ENCODE measurements around the gene CEP128.

Gene CEP128

DNA sequence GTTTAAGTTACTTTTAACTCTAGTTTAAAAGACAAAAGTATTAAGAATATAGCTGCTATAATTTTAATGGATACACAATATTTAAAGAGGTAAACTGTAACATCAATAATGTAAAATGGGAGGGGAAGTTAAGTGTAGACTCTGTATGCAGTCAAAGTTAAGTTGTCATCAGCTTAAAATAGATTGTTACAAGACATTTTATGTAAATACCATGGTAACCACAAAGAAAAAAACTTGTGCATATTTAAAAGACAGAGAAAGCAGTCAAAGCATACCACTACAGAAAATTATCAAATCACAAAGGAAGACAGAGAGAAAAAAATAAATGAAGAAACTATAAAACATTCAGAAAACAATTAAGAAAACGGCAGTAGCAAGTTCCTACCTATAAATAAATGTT is 73.3 kb downstream of the CEP128 start:
- DNase-seq = no peak

DNA sequence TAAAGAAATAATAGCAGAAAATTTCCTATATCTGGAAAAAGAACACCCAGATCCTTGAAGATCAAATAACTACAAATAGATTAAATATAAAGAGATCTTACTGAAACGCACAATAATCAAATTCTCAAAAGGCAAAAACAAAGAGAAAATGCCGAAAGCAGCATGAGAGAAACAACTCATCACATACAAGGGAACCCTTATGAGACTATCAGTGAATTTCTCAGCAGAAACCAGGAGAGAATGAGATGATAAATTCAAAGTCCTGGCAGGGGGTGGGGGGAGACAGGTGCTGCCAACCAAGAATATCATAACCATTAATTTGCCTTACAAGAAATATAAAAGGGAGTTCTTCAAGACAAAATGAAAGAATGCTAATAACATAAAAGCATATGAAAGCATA is 73.7 kb downstream of the CEP128 start:
- no peak for DNase-seq

DNA sequence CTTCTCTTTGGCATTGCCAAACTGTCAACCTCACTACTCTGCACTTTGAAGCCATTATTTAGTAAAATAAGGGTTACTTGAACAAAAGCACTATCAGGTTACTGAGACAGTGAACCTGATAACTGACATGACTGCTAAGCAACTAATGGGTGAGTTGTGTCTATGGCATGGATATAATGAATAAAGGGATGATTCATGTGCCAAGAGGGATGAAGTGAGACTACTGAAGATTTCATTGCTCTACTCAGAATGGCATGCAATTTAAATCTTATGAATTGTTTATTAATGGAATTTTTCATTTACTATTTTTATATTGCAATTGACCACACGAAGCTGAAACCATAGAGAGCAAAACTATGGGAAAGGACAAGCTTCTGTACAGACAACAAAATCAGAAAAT is 74.4 kb downstream of the CEP128 start:
- DNase-seq = no peak

DNA sequence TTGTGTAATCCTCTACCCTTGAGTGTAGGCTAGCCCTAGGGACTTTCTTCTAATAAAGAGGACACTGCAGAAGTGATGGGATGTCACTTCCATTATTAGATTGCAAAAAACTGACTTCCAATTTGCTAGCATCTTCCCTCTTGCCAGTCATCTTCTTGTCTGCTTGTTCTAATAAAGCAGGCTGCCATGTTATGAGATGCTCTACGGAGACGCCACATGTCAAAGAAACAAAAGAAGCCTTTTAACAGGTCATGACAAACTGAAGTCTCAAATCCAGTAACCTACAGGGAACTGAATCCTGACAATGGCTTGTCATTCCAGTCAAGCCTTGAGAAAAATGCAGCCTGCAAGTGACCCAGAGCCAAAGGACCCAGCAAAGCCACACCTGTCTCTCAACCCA is 76.0 kb downstream of the CEP128 start:
- DNase-seq = no peak

DNA sequence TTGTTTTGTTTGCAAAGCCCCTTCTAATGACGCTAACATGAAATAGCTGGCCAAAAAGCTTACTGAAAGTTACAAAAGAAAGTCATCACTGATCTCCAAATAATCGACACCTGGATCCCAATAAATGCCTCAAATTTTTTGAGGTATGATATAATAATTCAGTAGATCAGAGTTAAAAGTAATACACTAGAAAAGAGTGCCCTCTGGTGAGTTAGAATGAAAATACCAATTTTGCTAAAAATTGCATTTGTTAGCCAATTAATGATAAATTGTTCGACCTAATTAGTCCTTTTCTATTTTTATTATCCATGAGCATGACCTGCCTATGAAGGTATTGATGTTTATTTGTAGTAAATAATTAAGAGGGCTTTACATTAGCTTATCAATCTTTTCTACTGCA is 78.6 kb downstream of the CEP128 start:
- peak in 1 of 2 experiments; percentile 8 for DNase-seq

DNA sequence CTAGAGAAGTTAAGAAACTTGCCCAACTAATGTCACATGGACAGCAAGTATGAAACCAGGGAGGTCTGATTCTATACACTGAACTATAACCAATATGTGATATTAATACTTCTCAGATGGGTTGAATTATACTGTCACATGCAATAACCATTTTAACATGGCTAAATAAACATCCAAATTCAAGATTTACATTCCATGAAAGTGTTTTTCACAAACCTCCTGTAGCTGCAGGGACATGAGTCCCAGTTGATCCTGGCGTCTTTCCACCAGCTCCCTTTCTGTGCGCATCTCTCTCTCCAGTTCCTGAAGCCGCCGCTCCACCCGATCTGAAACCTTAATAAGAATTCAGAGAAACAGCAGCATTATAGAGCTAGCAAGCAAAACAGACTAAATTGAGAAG is 79.0 kb downstream of the CEP128 start:
- no peak for DNase-seq

DNA sequence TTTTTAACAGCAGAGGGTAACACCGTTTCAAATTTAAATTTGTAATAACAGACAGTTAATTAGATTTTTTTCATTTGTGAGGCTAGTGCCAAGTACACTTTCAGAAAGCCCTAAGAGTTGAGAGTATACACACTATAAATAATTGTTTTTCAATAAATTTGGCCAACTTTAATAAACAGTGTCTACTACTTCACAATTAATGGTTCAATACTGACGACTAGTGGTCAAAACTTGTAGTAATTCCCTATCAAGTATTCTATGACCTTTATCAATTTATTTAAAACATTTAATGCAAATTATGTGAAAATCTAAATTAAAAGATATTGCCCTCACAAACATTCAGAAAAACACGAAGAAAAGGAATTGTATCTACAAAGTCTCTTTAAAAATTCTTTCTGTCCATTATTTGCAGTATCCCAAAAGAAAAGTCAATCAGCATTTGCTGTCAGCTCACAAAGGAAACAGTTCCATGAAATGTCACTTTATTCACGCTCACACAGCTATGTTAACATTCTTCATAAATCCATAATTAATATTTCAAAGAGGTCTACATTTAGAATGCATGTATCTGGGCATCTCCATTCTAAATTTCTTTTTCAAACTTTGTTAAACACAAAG is 91.2 kb downstream of the CEP128 start:
- DNase-seq = peak in 1 of 2 experiments; percentile 57

DNA sequence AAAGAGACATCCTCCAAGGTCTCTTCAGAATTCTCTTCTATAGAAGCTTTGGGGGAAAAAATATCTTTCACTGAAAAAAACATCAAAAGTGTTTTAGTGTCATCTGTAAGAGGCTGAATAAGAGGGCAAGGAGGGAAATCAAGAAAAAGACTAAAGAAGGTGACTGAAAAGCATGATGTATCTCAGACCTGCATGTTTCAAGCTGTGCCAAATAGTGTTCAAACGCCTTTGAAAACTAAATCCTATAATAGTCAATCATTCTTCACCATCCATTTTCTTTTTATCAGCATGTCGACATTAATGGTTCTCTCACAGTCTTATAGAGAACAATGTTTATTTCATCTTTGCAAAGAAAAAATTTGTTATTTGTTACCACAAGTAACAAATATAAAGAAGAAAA is 94.5 kb downstream of the CEP128 start:
- DNase-seq = no peak

DNA sequence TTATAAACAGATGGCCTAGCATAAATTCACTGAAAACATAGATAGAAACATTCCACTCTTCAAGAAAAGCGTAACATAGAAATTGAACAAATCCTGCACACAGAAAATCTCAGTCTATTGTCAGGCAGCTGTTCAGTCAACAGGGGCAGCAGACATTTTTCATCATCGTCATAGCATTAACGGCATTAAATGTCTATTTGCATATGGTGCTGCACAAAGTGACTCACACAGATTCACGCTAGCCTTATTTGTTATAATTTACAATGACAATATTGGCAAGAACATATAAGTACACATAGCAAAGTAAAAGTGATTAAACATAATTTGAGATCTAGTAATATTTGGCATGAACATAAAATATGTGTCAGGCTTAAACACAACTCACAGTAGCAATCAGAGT is 95.7 kb downstream of the CEP128 start:
- DNase-seq = no peak

DNA sequence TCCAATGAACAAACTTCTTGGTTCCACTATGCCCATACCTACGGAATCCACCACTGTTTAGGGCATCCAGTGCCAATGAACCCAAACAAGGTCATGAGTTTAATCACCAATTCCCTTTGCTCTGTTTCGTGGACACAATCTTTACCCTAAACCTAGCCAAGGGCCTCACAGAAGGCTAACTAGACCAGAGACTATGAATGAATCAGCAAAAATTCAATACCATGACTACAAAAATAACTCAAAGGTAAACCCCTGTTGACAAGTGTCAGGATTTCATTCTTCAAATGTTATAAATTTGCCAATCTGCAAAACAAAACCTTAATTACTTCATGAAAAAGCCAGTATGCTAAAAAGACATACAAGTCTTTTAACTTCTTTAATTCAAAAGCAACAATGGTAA is 96.7 kb downstream of the CEP128 start:
- DNase-seq = no peak

DNA sequence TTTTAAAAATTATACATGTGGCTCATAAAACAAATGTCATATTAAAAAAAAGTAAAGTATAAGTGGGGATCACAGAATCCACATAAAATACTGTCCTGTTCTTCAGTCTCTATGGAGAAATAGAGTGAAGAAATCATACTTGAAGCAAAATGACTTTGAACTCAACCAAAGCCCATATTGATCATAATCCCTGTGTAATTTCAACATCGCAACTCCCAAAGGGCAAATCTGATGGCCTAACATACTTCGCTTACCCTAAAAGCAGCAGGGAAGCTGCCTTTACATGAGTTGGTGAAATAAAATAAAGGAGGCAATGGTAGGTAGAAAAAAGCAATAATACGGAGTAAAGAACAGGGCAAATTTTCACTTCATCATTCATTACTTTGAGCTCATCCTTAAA is 101.8 kb downstream of the CEP128 start:
- no peak for DNase-seq

DNA sequence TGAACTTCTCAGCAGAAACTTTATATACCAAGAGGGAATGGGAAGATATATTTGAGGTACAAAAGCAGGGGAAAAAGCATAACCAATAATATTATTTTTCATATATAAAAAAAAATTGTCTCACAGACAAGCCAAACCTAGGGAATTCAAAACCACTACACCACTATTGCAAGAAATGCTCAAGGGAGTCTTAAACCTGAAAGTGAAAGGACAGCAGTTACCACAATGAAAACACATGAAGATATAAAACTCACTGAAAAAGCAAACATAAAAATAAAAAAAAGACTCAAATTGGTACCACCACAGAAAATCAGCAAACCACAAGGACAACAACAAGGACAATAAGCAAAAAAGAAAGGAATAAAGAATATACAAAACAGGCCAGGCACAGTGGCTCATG is 131.9 kb downstream of the CEP128 start:
- no peak for DNase-seq

DNA sequence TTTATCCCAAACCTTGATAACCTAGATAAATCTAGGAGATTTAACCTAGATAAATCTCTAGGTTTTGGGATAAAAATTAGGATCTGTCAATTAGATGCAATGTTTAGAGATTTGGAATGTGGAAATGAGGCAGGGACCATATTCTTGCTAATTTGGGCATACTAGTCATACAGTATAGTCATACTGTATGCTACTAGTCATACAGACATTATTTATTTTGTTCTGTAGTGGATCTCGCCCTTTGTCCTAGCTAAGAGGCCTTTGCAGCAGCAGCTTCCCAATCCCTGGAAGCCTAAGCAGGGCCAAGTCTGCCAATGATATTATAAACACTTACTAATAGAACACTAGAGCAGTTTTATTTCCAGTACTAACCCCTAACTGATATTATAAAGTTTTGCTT is 136.4 kb downstream of the CEP128 start:
- DNase-seq = no peak

DNA sequence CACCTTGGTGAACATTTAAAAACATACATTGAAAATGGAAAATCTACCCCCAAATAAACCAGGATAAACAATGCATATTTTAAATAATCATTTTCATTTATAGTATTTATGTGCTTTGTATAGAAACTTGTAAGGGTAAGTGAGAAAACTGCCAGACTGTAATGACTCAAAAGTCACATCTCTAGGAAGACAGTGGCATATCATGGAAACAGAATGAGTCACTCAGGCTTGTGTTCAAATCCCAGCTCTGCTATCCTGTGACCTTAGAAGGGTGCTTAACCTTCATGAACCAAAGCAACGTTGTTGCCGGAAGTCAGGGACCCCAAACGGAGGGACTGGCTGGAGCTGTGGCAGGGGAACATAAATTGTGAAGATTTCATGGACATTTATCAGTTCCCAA is 142.7 kb downstream of the CEP128 start:
- no peak for DNase-seq

DNA sequence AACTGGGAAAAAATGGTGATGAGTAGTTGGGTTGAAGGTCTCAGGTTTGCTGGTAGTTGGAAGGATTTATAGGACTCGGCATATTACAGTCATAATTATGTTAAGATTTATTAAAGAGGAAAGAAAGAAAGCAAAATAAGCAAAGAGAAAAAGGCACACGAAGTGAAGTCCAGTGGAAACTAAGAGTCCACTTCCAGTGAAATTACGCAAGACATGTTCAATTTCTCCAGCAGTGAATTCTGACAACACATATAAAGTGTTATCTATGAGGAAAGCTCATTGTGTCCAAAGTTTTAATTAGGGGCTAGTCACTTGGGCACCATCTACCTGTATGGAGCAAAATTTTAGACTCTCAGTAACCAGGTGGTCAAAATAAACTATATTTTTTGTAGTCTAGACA is 143.3 kb downstream of the CEP128 start:
- no peak for DNase-seq

DNA sequence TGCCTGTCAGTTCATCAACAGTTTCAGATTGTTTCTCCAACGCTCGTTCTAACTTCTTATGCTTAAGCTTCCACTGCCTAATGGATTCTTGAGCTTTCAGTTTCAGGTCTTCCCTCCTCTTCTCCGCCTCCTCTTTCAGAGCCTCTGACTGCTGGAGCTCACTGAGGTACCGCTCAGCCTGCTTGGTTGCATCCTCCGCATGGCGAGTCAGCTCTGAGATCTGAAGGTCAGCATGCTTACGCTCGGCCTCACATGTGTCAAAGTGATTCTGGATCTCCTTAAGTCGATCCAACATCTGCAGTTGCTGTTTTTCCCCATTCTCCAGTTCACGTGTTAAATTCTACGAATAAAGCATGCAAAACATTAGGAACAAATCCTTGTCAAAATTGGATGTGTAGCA is 148.8 kb downstream of the CEP128 start:
- no peak for DNase-seq

DNA sequence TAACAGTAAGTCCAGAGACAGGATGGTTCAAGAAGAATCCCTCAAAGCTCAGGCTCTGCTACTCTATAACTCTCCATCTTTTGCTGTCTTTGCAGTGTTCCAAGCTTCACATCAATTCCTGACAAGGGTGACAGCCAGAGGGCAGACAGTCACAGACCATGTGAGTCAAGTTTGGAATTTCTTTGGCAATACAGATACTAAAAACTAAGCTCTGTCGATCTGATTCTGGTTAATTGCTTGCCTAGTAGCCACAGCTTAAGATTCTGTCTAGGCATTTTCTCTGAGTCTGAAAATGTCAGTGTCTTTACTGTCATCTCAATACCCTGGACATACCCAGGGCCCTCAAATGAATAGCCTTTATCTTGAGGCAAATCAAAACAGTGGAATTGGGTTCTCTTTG is 153.7 kb downstream of the CEP128 start:
- DNase-seq = no peak

DNA sequence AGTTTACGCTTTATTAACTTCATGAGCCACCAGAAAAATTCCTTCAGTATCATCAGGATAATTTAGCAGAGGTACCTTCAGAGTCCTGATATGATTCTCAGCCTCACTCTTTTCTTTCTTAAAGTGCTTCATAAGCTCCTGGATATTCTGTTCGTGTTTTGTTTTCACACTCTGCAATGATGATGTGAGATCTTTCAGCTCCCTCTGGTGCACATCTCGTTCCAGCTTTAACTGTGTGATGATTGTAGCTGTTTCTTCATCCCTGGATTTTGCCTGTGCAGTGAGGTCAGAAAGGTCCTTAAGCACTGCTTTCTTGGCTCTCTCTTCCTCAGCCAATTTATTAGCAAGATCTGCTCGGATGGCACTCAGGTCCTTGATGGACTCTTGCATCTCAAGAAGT is 156.7 kb downstream of the CEP128 start:
- DNase-seq = no peak

DNA sequence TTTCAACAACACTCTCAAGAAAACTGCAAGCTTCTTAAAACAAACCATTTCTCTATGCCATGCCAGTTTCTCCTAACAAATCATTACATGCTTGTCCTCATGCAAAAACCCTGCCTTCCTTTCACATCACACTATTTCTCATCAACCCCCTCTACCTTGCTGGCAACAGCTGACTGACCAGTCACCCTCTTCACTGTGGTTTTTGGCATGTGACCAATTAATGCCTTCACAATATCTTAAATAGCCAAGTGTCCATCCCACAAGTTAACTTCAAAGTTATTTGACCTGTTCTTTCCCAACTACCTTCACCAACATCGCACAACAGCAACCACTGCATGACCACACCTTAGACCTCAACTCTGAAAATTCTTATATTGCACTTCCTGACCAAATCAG is 159.6 kb downstream of the CEP128 start:
- DNase-seq = no peak

DNA sequence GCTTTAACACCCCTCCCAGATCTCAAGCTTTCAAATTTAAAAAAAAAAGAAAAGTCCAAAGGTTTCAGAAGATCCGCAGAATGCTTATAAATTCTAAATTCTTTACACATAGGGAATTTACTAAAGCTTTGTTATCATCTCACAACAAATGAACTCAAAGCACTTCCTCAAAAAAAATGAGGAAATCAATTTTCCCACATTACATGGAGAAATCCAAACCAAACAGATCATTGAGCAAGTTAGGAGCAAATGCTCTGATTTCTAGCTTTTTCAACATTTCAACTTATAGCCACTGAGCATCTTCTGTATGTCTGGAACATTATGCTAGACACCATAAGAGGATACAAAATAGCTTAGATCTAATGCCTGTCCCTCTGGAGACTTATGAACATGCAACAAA is 161.0 kb downstream of the CEP128 start:
- DNase-seq = no peak

DNA sequence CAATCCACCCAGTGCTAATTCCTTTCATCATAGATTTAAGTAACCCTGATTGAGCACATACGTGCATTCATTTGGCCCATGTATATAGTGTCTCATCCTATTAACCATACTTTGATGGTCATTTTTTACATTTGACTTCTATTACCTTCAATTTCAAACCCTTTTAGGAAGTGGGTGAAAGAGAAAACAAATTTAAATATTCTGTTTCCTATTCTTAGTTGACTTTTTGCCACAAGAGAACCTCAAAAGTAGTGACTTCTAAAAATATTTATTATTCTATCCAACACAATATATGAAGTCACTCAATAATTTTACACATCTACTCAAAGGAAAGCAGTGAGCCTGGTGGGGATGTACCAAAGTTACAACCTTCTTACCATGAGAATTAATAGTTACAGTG is 164.9 kb downstream of the CEP128 start:
- DNase-seq = no peak

DNA sequence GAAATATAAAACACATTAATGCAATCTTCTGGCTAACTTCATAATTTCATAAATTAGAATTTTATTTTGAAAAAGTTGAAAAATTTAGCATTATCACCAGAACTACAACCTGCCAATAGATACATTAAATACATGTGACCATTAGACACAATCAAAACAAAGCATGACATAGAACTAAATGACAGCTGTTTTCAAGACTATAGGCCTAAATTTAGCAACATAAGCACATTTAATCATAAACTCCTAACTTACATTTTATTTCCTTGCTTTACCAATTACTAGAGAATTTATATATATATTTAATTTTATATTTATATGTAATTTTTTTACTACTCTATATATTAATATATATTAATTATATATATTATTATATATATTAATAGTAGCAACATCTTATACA is 165.4 kb downstream of the CEP128 start:
- no peak for DNase-seq

DNA sequence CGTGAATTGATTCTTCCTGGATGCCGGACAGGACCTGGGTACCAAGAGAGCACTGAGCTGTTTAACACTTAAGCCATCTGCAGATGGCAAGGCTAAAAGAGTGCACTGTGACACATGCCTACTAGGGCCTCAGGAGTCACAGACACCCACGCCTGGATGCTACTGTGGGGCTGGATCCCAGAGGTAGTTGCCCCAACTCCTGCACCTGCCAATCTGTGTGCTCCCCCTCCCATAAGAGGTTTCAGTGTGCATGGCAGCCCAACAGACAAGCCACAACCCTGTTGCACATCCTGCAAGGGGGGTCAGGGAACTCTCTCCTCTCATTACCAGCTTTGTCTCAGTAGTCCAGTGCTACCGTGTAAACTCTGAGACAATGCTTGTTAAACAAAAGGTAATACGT is 169.0 kb downstream of the CEP128 start:
- no peak for DNase-seq

DNA sequence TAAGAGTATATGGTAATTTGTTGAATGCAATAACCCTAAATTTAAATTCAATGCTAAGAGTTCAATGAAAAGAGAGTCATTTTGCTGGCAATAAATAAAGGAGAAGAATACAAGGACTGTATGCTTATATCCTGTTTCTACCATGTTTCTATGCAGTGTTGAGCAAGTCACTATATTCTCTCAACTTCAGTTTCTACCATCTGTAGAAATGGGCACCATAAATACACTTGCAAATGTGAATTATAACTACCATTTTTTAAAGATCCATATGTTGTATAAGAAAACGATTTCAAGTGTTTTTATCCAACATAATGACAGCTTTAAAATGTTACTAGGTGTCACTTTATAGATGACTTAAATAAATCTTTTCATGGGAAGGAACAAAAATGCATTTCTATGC is 170.3 kb downstream of the CEP128 start:
- no peak for DNase-seq

DNA sequence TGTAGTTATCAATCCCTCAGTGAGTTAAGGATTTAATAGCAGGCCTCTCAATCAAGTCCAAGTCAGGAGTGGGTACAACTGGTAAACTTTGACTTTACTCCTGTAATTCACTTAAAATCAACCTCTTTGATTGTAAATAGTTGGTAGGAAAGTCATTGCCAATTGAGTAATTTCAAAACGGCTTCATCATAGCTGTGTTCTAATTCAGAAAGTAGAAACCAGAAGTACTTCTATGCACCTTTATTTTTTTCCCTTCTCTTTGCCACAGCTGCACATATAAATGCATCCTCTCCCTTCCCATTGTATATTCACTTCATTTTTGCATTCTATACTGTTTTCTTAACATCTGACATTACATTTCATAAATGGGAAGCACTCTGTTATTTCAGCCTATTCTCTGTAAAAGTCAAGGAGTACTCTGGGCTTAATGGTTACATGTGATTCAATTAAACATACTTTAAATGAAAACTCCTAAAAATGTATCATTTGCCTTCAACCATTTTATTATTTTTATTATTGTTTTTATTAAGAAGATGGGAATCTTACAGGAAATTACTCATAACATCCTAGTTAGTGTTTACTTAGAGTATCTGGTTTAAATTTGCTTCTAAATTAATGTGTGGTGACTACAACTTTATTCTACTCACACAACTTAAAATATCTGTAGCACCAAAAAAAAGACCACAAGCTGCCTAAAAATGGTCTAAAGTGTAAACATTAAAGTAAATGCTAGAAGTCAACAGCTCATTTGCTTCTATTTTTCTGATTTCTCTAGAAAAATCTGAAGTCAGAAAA is 171.2 kb downstream of the CEP128 start:
- no peak for DNase-seq

All from SW 1271 (cell line).